Measurements from ENCODE around the gene RESF1.

DNA sequence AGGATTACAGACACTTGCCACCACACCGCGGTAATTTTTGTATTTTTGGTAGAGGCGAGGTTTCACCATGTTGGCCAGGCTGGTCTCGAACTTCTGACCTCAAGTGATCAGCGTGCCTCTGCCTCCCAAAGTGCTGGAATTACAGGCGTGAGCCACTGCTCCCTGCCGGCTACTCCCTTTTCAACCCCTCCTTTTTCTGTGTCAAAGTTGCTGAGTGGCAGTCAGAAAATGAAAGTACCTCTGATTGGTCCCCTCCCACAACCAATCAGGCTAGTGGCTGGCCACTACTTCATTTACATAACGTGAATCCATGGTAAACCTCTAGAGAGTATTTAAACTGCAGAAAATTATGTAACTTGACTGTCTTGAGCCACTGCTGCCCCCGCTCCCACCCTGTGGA, 5.9 kb downstream of the RESF1 start:
- TF ChIP-seq, protein P1, sequence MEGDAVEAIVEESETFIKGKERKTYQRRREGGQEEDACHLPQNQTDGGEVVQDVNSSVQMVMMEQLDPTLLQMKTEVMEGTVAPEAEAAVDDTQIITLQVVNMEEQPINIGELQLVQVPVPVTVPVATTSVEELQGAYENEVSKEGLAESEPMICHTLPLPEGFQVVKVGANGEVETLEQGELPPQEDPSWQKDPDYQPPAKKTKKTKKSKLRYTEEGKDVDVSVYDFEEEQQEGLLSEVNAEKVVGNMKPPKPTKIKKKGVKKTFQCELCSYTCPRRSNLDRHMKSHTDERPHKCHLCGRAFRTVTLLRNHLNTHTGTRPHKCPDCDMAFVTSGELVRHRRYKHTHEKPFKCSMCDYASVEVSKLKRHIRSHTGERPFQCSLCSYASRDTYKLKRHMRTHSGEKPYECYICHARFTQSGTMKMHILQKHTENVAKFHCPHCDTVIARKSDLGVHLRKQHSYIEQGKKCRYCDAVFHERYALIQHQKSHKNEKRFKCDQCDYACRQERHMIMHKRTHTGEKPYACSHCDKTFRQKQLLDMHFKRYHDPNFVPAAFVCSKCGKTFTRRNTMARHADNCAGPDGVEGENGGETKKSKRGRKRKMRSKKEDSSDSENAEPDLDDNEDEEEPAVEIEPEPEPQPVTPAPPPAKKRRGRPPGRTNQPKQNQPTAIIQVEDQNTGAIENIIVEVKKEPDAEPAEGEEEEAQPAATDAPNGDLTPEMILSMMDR (IDR thresholded peaks at IDR 0.05): no peak
- no peak for TF ChIP-seq POLR2A (IDR thresholded peaks at IDR 0.05)

Measured in heart left ventricle (tissue), 13 donors.